Motor neuron (in vitro differentiated cells): ENCODE data around the gene CHRM2. TPM values are rescaled to one million over a fixed set of nuclear protein-coding genes. Genes with fewer than 3 reads are reported as not detected.

Experiments used
- ATAC-seq, 8 experiments: fragments of 200-7000 bp; cut with Tn5 transposase; replicated peaks in 6 of 8; 2 replicates each; pipeline ENCODE4 v1.8.0; 2021; ENCODE audit warnings: mild to moderate bottlenecking in 8 of 8, moderate library complexity in 8 of 8
- H3K27ac ChIP-seq, 2 donors: fragments of 250-450 bp; sonication (Bioruptor Pico); 2 replicates each; pipeline ENCODE4 v1.9.0; 2021; ENCODE audit warnings: antibody characterized with exemption in 2 of 2, mild to moderate bottlenecking in 2 of 2, moderate library complexity in 1 of 2
- H3K4me1 ChIP-seq, 2 donors: fragments of 250-450 bp; sonication (Bioruptor Pico); replicated peaks in 1 of 2; 2 replicates each; pipeline ENCODE4 v1.6.1; 2021; ENCODE audit warnings: antibody characterized with exemption in 2 of 2, mild to moderate bottlenecking in 2 of 2, moderate library complexity in 1 of 2
- H3K4me3 ChIP-seq, 5 donors: fragments of 250-450 bp; sonication (Bioruptor Pico); 2 replicates each; pipeline ENCODE4 v1.9.0; 2021; ENCODE audit warnings: antibody characterized with exemption in 5 of 5, mild to moderate bottlenecking in 5 of 5, moderate library complexity in 4 of 5
- WGBS, 10 experiments: fragments of 450-650 bp; shearing (Covaris generic); methylation state at CpG; one replicate each; pipeline ENCODE4 v1.0.0; 2022; 5-methylcytosine and 5-hydroxymethylcytosine counted together
- in situ Hi-C, 9 experiments: fragments of 400-800 bp; cut with MboI; loops; one replicate each; pipeline ENCODE4 v1.15.0; 2021; ENCODE audit warnings: low sequenced_read_pairs in 9 of 9, low pct_unique_long_range_greater_than_20kb in 2 of 9; ENCODE audit not compliant: unreplicated experiment in 9 of 9
- total RNA-seq, 8 experiments: library from RNA; unstranded; fragments of 300-600 nt; gene quantifications; 2 replicates each; pipeline versions ENCODE4 v1.2.3 to v1.2.4, GENCODE V29; 2022

CHRM2 gene
- total RNA-seq, 8 experiments from 2014 or later = 0.10 to 5.4 (median 3.7) TPM; not detected in 1

DNA sequence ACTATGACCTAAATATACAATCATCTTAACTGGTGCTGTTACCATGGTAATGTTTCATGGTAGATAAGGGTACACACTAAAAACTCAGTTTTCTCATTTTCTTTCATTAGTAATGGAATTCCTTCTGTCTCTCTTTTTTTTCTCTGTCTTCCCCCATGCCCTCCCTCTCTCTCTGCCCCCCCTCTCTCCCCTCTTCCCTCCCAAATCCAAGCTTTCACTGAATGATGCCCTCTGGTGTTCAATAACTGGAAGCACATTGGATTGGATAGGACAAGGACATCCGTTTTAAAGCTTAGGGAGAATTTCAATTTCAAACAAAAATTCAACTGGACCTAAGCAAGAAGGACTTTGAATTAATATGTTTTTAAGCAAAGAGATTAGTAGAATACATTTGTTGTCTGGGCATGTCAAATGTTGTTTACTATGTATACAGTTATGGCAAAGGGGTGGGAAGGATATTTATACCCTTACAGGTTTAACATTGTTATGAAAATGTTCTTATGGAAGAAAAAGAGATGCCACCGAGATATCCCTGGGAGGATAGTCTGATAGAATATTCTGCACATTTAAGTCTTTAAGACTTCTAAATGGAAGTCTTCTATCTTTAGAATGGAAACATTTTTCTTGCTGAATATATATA lies 6.1 kb downstream of the CHRM2 start:
- Histone ChIP-seq H3K27ac (no peak overlapping the region), H3K4me3 (no peak overlapping the region), H3K4me1 (peaks cover 0 to 6% of the 10 kb centered on the region in 2 donors)
- peak in 2 of 8 experiments; percentile 20 to 64 for ATAC-seq
- WGBS, 10 experiments = 0 to 67% (median 25%) methylated on average over 1 to 2 of the region's 2 CpGs; no CpG with 5 or more reads in 2 of the 10 experiments
- in situ Hi-C loops = no loop called here

DNA sequence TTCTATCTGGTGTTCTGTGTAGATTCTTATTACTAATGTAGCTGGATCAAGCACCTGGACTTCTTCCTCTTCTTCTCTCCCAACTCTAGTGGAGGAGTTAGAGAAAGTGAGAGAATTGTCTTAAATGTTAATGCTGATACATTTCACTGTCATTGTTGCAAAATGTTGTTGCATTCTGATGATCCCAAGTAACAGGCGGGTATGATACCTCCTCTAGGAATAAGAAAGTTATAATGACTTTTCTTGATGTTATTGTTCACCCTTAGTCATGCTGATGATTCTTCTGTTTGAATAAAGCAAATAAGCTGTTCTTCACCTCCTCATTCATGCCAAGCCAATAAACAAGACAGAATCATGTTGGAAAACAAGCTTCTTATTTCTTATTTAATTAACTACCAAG lies 9.1 kb downstream of the CHRM2 start:
- 0 to 89% (median 74%) methylated on average over 1 of the region's 1 CpG; no CpG with 5 or more reads in 2 of the 10 experiments for WGBS, 10 experiments
- no peak for ATAC-seq
- in situ Hi-C loops = no loop called here
- H3K4me3 ChIP-seq = no peak overlapping the region
- H3K4me1 ChIP-seq = no peaks in the 10 kb centered on the region
- no peak overlapping the region for H3K27ac ChIP-seq

DNA sequence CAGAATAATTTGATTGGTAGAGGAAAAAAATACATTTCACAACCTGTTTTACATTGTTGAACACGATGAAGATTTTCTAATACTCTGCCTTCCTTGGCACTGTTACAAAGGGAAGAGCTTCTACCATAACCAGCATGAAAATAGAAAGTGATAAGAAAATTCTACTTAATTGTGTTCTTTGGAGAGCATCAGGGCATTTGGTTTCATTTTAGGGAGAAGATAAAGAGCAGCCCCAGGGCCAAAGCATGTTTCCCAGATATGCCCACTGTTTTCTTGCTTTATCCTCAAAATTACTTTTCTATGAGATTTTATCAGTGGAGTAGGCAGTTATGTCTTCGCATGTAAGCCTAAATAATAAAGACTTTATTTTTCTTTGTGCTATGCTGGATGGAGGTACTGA lies 9.5 kb downstream of the CHRM2 start:
- ATAC-seq = no peak
- in situ Hi-C loops = no loop called here
- no peak overlapping the region for H3K4me3 ChIP-seq
- WGBS, 10 experiments = 19 to 100% (median 70%) methylated on average over 1 to 2 of the region's 2 CpGs; no CpG with 5 or more reads in 1 of the 10 experiments
- no peaks in the 10 kb centered on the region for H3K4me1 ChIP-seq
- H3K27ac ChIP-seq = no peak overlapping the region

DNA sequence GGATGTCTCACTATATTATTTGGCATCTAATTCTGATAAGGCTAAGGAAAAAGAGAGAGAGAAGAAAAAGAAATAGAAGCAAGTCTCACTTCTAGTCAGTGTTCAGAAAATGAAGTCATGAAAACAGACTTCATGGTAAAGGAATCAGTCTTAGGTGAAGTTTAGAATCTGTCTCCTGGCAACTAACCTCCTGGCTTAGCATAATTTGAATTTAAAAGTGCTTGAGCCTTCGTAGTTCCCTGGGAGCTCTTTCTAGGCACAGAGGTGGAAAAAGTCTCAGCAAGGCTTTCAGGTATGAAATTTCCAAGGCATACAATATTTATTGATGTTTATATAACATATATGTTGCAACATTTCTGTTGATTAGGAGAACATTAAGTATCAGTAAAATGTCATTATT lies 10.4 kb downstream of the CHRM2 start:
- no peak overlapping the region for H3K27ac ChIP-seq
- 0 to 90% (median 13%) methylated on average over 1 of the region's 1 CpG; no CpG with 5 or more reads in 3 of the 10 experiments for WGBS, 10 experiments
- H3K4me3 ChIP-seq = no peak overlapping the region
- no peak for ATAC-seq
- in situ Hi-C loops = no loop called here
- no peaks in the 10 kb centered on the region for H3K4me1 ChIP-seq

DNA sequence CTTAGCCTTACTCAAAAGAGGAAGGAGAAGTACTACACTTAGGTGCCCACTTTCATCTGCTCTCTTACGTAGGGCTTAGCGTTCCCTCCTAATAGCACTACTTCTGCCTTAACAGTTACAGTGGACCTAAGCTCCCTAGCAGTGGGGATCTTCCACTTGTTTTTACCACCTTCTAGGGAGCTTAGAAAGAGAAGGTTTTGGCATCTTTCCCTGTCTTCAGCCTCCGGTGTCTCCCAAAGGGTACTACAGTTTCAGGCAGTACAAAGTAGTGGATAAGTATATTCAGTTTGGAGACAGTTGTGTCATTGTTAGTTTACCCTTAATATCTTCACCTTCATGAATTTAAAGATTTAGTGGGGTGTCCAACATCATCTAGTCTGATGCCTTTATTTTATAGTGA lies 14.6 kb downstream of the CHRM2 start:
- in situ Hi-C loops = no loop called here
- ATAC-seq = no peak
- no peaks in the 10 kb centered on the region for H3K4me1 ChIP-seq
- no peak overlapping the region for H3K4me3 ChIP-seq
- 50 to 100% (median 94%) methylated on average over 1 to 3 of the region's 3 CpGs for WGBS, 10 experiments
- H3K27ac ChIP-seq = no peak overlapping the region

DNA sequence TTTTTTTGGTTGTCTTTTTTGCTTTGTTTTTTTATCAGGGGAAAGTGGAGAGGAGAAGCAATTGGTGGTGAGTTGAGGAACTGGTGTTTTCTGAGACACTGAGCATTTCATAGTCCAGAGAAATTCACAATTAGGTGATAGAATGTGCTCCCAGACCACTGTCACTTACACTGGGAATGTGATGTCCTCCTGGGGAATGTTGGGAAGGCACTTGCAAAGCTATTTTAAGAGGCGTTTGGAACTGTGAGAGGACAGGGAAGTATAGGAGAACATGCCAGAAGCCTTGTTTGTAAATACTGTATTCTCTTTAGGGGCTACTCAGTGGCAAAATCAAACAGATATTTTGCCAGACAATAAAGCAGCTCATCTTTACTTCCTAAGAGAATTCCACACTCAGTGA lies 16.0 kb downstream of the CHRM2 start:
- ATAC-seq = no peak
- in situ Hi-C loops = no loop called here
- no peak overlapping the region for H3K4me3 ChIP-seq
- no peak overlapping the region for H3K27ac ChIP-seq
- WGBS, 10 experiments = 0 to 86% (median 60%) methylated on average over 1 of the region's 1 CpG; no CpG with 5 or more reads in 7 of the 10 experiments
- H3K4me1 ChIP-seq = no peaks in the 10 kb centered on the region

DNA sequence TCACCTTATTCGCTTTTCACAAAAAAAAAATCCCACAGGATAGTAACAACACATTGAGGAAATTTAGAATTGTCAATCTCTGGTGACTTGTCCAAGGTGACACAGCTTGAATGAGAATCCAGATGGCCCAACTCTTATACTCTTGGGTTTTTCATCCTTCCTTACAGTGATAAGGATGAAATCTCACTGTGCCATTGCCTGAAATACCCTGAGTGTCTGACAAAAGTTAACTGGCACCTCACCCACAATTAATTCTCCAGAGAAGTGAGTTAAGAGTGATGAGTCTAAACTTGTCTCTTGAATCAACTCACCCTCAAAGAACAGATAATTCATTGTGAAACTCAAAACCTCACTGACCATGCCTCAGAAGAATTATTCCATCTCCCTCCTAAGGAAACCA lies 18.9 kb downstream of the CHRM2 start:
- H3K27ac ChIP-seq = no peak overlapping the region
- no peak overlapping the region for H3K4me3 ChIP-seq
- WGBS, 10 experiments = 29 to 100% (median 94%) methylated on average over 1 of the region's 1 CpG; no CpG with 5 or more reads in 2 of the 10 experiments
- in situ Hi-C loops = no loop called here
- no peak for ATAC-seq
- H3K4me1 ChIP-seq = no peaks in the 10 kb centered on the region

DNA sequence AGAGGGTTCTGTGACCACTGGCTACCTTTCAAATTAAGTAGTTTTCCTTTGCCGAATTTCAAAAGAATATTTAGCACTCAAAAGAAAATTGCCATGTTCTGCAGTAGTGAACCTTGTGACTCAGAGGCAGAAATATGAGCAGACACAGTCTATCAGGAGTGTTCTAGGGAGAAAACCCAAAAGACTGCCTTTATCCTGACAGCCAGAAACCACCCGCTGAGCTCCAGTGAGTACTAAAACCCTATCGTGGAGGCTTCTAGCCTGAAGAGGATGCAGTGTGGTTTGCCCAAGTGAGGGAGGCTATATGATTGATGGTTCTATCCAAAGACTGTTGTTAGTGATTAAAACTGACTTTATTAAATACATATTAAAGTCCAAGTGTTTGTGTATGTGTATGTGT lies 21.9 kb downstream of the CHRM2 start:
- 0 to 80% (median 50%) methylated on average over 1 to 3 of the region's 3 CpGs; no CpG with 5 or more reads in 4 of the 10 experiments for WGBS, 10 experiments
- no peak overlapping the region for H3K4me3 ChIP-seq
- H3K4me1 ChIP-seq = no peaks in the 10 kb centered on the region
- ATAC-seq = no peak
- in situ Hi-C loops = no loop called here
- H3K27ac ChIP-seq = no peak overlapping the region

DNA sequence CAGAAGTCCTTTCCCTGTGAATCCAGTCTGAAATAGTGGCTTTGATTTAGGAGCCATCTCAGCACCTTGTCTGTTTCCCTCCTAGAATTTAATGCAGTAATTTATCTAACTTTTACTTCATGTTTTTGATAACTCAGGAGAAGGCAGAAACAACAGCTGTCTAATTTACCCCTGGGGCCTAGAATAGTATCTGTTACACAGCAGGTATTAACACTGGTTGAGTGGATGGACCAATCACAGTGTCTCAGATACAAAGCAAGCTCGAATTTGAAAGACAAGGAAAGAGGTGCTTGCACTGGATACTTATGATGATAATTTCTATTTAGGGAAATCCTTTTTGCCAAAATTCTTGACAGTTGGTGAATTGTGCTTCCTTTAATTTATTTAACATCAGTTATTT lies 23.4 kb downstream of the CHRM2 start:
- 0 to 100% (median 56%) methylated on average over 1 of the region's 1 CpG; no CpG with 5 or more reads in 3 of the 10 experiments for WGBS, 10 experiments
- Histone ChIP-seq H3K4me1 (no peaks in the 10 kb centered on the region), H3K4me3 (no peak overlapping the region), H3K27ac (no peak overlapping the region)
- ATAC-seq = no peak
- in situ Hi-C loops = no loop called here

DNA sequence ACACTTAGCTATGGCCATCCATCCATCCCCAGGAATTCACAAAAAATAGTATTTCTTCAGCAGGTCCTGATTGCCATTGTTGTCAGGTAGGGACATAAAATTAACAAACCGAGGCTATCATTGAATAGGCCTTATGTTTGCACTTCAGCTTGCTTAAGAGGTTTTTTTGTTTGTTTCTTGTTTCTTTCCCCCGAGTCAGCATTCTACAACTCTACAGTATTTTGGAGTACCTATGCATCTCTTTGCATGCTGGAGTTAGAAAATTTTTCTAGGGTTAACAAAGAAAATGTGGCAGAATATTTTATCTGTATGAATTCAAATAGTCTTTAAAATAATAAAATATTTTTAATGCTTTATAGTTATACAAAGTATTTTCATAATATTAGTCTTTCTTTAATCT lies 26.3 kb downstream of the CHRM2 start:
- in situ Hi-C loops = no loop called here

DNA sequence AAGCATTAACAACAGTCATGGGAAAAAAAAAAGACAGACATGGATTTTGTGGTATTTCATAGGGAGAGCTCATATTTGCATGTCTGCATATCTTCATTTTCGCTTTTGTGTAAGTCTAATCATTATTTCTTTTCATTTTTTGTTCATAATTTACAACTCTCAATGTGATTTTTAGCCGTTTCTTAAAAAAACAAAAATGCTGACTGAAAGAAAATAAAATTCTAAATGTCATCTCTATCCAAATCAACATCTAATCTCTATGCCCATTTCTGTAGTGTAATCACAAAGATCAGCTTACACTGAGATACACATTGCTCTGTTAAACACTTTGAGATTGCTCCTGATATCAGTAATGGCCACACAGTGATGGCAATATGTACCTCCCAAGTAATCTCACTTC lies 29.2 kb downstream of the CHRM2 start:
- no peak overlapping the region for H3K27ac ChIP-seq
- no peaks in the 10 kb centered on the region for H3K4me1 ChIP-seq
- H3K4me3 ChIP-seq = no peak overlapping the region
- 0 to 85% (median 21%) methylated on average over 1 to 2 of the region's 2 CpGs; no CpG with 5 or more reads in 1 of the 10 experiments for WGBS, 10 experiments
- no peak for ATAC-seq
- in situ Hi-C loops = no loop called here

More for the DNA sequence above, 26.3 kb downstream of the CHRM2 start:
- 7 to 86% (median 62%) methylated on average over 1 to 2 of the region's 2 CpGs; no CpG with 5 or more reads in 1 of the 10 experiments for WGBS, 10 experiments
- Histone ChIP-seq H3K27ac (no peak overlapping the region), H3K4me3 (no peak overlapping the region), H3K4me1 (no peaks in the 10 kb centered on the region)
- ATAC-seq = no peak

DNA sequence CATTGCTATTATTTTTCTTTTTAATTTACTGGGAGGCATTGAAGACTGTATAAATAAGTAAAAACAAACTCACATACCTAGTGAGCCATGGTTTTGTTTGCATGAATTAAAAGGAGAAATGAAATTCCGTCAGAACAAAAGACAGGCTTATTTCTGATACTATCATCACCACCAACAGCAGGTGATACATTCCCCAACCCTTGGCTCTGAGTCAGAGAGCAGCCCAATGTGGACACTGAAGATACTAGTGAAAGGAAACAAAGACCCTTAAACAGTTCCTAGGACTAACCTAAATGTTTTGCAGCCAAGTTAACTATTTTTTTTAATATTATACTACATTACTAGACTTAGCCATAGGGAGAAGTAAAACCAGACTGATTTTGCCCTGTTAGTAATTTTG lies 31.6 kb downstream of the CHRM2 start:
- no peak overlapping the region for H3K27ac ChIP-seq
- in situ Hi-C loops = no loop called here
- WGBS, 10 experiments = 0 to 100% (median 75%) methylated on average over 1 of the region's 1 CpG; no CpG with 5 or more reads in 2 of the 10 experiments
- no peak for ATAC-seq
- H3K4me3 ChIP-seq = no peak overlapping the region
- H3K4me1 ChIP-seq = no peaks in the 10 kb centered on the region

DNA sequence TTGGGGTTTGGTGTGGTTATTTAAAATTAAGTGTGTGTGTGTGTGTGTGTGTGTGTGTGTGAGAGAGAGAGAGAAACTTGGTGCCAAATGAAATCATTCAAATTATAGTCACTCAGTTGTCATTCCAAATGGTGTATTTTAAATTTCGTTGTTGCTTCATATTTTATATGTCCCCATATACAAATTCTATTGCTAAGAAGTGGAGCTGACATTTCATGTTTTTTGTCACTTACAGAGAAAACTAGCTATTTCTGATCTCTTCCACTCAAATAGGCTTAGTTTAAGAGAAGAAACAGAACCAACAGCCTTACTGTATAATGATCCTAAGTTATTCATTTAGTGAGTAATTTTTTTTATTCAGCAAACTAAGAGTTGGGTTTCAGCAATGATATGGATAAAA lies 42.3 kb downstream of the CHRM2 start:
- ATAC-seq = no peak
- no peaks in the 10 kb centered on the region for H3K4me1 ChIP-seq
- H3K4me3 ChIP-seq = no peak overlapping the region
- H3K27ac ChIP-seq = no peak overlapping the region
- in situ Hi-C loops = no loop called here
- 0 to 80% (median 7%) methylated on average over 1 of the region's 1 CpG; no CpG with 5 or more reads in 2 of the 10 experiments for WGBS, 10 experiments

DNA sequence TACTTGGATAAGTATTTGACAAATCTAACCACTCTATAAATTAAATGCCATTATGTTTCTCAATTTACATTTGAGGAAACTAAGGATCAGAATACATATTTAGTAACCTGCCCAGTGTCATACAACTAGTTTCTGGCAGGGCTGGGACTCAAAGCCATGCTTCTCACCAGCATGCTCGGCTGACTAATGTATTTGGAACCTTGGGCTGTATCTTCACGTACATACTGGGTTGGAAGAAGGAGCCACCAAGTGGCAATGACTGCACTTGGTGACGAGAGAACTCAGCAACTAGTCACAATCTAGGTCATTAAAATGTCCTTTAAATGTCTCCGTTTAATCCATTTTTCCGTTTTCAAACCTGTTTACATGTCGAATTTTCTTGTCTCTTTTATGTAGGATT lies 42.9 kb downstream of the CHRM2 start:
- ATAC-seq = no peak
- WGBS, 10 experiments = 0 to 74% (median 52%) methylated on average over 4 to 6 of the region's 6 CpGs
- H3K27ac ChIP-seq = no peak overlapping the region
- no peak overlapping the region for H3K4me3 ChIP-seq
- in situ Hi-C loops = no loop called here
- H3K4me1 ChIP-seq = no peaks in the 10 kb centered on the region
